KMS-11 (cell line): Measurements from ENCODE around the gene CSMD2.

Source experiments
- H2AFZ ChIP-seq: fragments of 200-600 bp; sonication (generic); 2 replicates; pipeline ENCODE4 v1.6.1; 2016; ENCODE audit warnings: antibody characterized with exemption, mixed run types, low read depth
- H3K27ac ChIP-seq: fragments of 200-600 bp; sonication (generic); 2 replicates; pipeline ENCODE4 v1.6.1; 2016; ENCODE audit warnings: mild to moderate bottlenecking, mixed run types
- H3K27me3 ChIP-seq: fragments of 200-600 bp; sonication (generic); 2 replicates; pipeline ENCODE4 v1.6.1; 2017; ENCODE audit warnings: mild to moderate bottlenecking, low read depth, mixed run types, moderate library complexity; ENCODE audit not compliant: insufficient read depth
- H3K36me3 ChIP-seq: fragments of 200-600 bp; sonication (generic); 2 replicates; pipeline ENCODE4 v1.6.1; 2017; ENCODE audit warnings: mild to moderate bottlenecking, mixed run types; ENCODE audit not compliant: insufficient read depth
- H3K4me1 ChIP-seq: fragments of 200-600 bp; sonication (generic); 2 replicates; pipeline ENCODE4 v1.6.1; 2016; ENCODE audit warnings: mild to moderate bottlenecking, low read depth, mixed run types; ENCODE audit not compliant: poor library complexity, severe bottlenecking
- H3K4me2 ChIP-seq: fragments of 200-600 bp; sonication (generic); 2 replicates; pipeline ENCODE4 v1.7.0; 2016; ENCODE audit warnings: mild to moderate bottlenecking, mixed run types
- H3K4me3 ChIP-seq: fragments of 200-600 bp; sonication (generic); IDR thresholded peaks from 2 replicates; pipeline ENCODE4 v1.6.1; 2017; ENCODE audit warnings: low read depth, low read length, mixed read lengths; ENCODE audit not compliant: insufficient read depth
- H3K79me2 ChIP-seq: fragments of 200-600 bp; sonication (generic); 2 replicates; pipeline ENCODE4 v1.6.1; 2016; ENCODE audit warnings: low read depth, mixed run types; ENCODE audit not compliant: insufficient read depth
- H3K9ac ChIP-seq: fragments of 200-600 bp; sonication (generic); 2 replicates; pipeline ENCODE4 v1.6.1; 2016; ENCODE audit warnings: mild to moderate bottlenecking, mixed run types
- H4K20me1 ChIP-seq: fragments of 200-600 bp; sonication (generic); 2 replicates; pipeline ENCODE4 v1.6.1; 2016; ENCODE audit warnings: mild to moderate bottlenecking, mixed run types; ENCODE audit not compliant: insufficient read depth
- CTCF ChIP-seq: fragments of 200-600 bp; sonication (generic); conservative IDR thresholded peaks from 2 replicates; pipeline ENCODE4 v1.6.1; 2017; ENCODE audit warnings: low read depth, mild to moderate bottlenecking, antibody characterized with exemption, low read length, moderate library complexity, mixed read lengths

The CSMD2 gene

DNA sequence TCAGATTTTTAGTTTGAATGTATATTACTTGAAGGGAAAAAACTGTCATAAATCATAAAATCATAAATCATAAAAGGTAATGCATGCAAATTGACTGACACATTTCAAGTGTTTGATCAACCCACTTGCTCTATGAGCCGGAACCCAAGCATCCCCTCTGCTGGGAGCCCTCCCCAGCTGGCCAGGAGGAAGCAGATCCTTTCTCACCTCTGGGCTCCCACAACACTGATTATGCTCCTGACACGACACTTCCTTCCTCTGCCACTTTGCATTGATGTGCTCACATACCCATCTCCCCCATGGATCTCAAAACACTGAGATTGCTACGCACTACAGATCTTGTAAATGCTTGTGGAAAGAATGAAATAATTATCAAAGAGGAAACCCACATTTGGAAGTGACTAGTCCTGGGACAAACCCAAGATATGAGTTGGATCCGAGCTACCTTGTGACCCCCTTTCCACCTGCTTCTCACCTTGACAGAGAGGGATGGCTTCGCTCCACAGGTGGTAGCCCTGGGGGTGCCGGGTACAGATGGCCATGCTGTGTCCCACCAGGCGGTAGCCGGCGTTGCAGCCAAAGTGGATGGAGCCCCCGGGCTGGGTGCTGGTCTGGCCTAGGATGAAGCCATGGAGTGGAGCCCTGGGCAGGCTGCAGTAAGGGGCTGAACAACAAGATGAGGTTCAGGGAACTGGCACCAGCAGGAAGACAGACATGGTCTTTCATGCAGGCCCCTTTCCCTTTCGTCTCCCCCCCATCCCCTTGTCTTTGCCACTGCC lies 588.0 kb downstream of the CSMD2 start:
- no peak overlapping the region for H3K4me3 ChIP-seq
- no peak overlapping the region for H2AFZ ChIP-seq
- H3K27me3 ChIP-seq, result no peaks in the 10 kb centered on the region; the same call in 1 of the 2 replicates
- H3K4me1 ChIP-seq, result no peaks in the 10 kb centered on the region
- no peaks in the 10 kb centered on the region for H4K20me1 ChIP-seq
- H3K79me2 ChIP-seq, result no peaks in the 10 kb centered on the region
- TF ChIP-seq CTCF, result no peak
- no peak overlapping the region for H3K27ac ChIP-seq
- no peak overlapping the region for H3K9ac ChIP-seq
- H3K36me3 ChIP-seq, result no peaks in the 10 kb centered on the region
- H3K4me2 ChIP-seq, result no peak overlapping the region

DNA sequence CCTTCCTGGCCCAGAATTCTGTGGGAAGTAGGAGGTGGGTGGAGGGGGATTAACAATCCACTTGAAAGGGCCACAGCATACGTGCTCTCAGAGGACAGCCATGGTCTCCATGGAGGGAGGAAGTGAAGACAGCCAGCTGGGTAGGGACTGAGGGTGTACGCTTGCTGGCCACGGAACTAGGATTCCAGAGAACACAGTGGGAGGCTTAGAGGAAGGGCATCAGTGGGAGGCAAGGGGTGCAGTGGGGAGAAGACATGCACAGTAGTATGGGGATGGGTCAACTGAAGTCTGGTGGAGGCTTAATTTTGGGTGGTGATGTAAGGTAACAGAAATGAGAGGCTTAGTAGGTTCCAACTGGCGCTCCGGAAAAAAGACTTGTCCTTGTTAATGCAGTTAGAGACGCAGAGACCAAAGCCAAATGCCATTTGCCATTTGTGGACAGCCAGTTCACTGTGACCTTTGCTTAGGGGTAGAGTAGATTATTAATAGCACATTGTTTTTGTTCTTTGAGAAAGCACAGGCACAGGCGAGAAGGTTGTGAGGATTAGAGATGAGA lies 589.6 kb downstream of the CSMD2 start:
- H3K79me2 ChIP-seq, result no peaks in the 10 kb centered on the region
- H3K27ac ChIP-seq, result no peak overlapping the region
- H4K20me1 ChIP-seq, result no peaks in the 10 kb centered on the region
- no peaks in the 10 kb centered on the region for H3K4me1 ChIP-seq
- no peak overlapping the region for H3K9ac ChIP-seq
- no peak overlapping the region for H2AFZ ChIP-seq
- no peak overlapping the region for H3K4me3 ChIP-seq
- no peak for TF ChIP-seq CTCF
- no peaks in the 10 kb centered on the region; the same call in 1 of the 2 replicates for H3K27me3 ChIP-seq
- no peak overlapping the region for H3K4me2 ChIP-seq
- H3K36me3 ChIP-seq, result no peaks in the 10 kb centered on the region

- no peak overlapping the region for H3K27ac ChIP-seq
- TF ChIP-seq CTCF, result no peak
- H3K79me2 ChIP-seq, result no peaks in the 10 kb centered on the region
- H3K9ac ChIP-seq, result no peak overlapping the region
- H3K4me2 ChIP-seq, result no peak overlapping the region
- no peak overlapping the region for H3K4me3 ChIP-seq
- H2AFZ ChIP-seq, result no peak overlapping the region
- H3K36me3 ChIP-seq, result no peaks in the 10 kb centered on the region
- no peaks in the 10 kb centered on the region for H4K20me1 ChIP-seq
- H3K27me3 ChIP-seq, result no peaks in the 10 kb centered on the region; the same call in 1 of the 2 replicates
- H3K4me1 ChIP-seq, result no peaks in the 10 kb centered on the region
Measured at GRCh38 chr1:33573661-33574060, 591.4 kb downstream of the CSMD2 start.

GRCh38 chr1:33572387-33572786 lies 592.6 kb downstream of the CSMD2 start:
- no peak overlapping the region for H3K4me2 ChIP-seq

More at GRCh38 chr1:33572387-33572786, 592.6 kb downstream of the CSMD2 start:
- Histone ChIP-seq H4K20me1 (no peaks in the 10 kb centered on the region), H3K79me2 (no peaks in the 10 kb centered on the region), H3K4me3 (no peak overlapping the region), H3K9ac (no peak overlapping the region), H3K4me1 (no peaks in the 10 kb centered on the region), H3K27ac (no peak overlapping the region), H2AFZ (no peak overlapping the region), H3K36me3 (no peaks in the 10 kb centered on the region), H3K27me3 (no peaks in the 10 kb centered on the region)
- no peak for TF ChIP-seq CTCF
